BE2C (cell line): ENCODE results near the gene SNX10.

ENCODE experiments used
- DNase-seq: peaks from one replicate; pipeline ENCODE4 v3.0.0-alpha.2; 2020
- H3K27me3 ChIP-seq: fragments of 250-450 bp; sonication (Bioruptor Pico); 2 replicates; pipeline ENCODE4 v1.5.1; 2020; ENCODE audit warnings: mild to moderate bottlenecking
- H3K36me3 ChIP-seq: fragments of 250-450 bp; sonication (Bioruptor Pico); 2 replicates; pipeline ENCODE4 v1.5.1; 2020; ENCODE audit warnings: mild to moderate bottlenecking
- H3K4me1 ChIP-seq: fragments of 250-450 bp; sonication (Bioruptor Pico); 2 replicates; pipeline ENCODE4 v1.5.1; 2020
- H3K4me3 ChIP-seq: 2 replicates; pipeline ENCODE4 v1.5.1; 2011; ENCODE audit warnings: low read depth, low read length
- H3K9me3 ChIP-seq: fragments of 250-450 bp; sonication (Bioruptor Pico); 2 replicates; pipeline ENCODE4 v1.5.1; 2020
- CTCF ChIP-seq: IDR thresholded peaks from 2 replicates; pipeline ENCODE4 v1.5.1; 2012; ENCODE audit warnings: mild to moderate bottlenecking, low read depth, low read length

Gene SNX10

GRCh38 chr7:26399736-26400135 lies 108.1 kb downstream of the SNX10 start:
- Histone ChIP-seq H3K36me3 (no peaks in the 10 kb centered on the region), H3K4me3 (no peak overlapping the region), H3K4me1 (no peaks in the 10 kb centered on the region), H3K27me3 (peaks cover 41% of the 10 kb centered on the region), H3K9me3 (no peaks in the 10 kb centered on the region)
- no peak for TF ChIP-seq CTCF
- no peak for DNase-seq

DNA sequence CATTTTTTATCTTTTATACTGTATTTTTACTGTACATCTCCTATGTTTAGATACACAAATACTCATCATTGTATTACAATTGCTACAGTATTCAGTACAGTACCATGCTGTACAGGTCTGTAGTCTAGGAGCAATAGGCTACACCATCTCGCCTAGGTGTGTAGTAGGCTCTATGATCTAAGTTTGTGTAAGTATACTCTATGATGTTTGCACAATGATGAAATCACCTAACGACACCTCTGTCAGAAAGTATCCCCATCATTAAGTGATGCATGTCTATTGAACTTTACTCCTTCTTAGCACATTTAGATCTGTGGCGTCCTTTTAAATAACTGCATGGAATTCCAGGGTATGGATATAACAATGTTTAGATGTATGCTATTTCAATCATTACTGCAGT lies 112.0 kb downstream of the SNX10 start:
- H3K4me3 ChIP-seq: no peak overlapping the region
- no peaks in the 10 kb centered on the region for H3K9me3 ChIP-seq
- H3K4me1 ChIP-seq: no peaks in the 10 kb centered on the region
- no peaks in the 10 kb centered on the region for H3K36me3 ChIP-seq
- TF ChIP-seq CTCF: no peak
- peaks cover 20% of the 10 kb centered on the region for H3K27me3 ChIP-seq
- DNase-seq: no peak

GRCh38 chr7:26404189-26404996 lies 112.7 kb downstream of the SNX10 start:
- no peak for TF ChIP-seq CTCF
- Histone ChIP-seq H3K27me3 (peaks cover 13% of the 10 kb centered on the region), H3K36me3 (no peaks in the 10 kb centered on the region), H3K4me3 (no peak overlapping the region), H3K4me1 (no peaks in the 10 kb centered on the region), H3K9me3 (no peaks in the 10 kb centered on the region)
- no peak for DNase-seq

GRCh38 chr7:26406433-26406832 lies 114.8 kb downstream of the SNX10 start:
- H3K4me3 ChIP-seq: no peak overlapping the region
- no peak for DNase-seq
- no peak for TF ChIP-seq CTCF
- H3K27me3 ChIP-seq: no peaks in the 10 kb centered on the region; the same call in 1 of the 2 replicates
- H3K9me3 ChIP-seq: no peaks in the 10 kb centered on the region
- no peaks in the 10 kb centered on the region for H3K4me1 ChIP-seq
- no peaks in the 10 kb centered on the region for H3K36me3 ChIP-seq

DNA sequence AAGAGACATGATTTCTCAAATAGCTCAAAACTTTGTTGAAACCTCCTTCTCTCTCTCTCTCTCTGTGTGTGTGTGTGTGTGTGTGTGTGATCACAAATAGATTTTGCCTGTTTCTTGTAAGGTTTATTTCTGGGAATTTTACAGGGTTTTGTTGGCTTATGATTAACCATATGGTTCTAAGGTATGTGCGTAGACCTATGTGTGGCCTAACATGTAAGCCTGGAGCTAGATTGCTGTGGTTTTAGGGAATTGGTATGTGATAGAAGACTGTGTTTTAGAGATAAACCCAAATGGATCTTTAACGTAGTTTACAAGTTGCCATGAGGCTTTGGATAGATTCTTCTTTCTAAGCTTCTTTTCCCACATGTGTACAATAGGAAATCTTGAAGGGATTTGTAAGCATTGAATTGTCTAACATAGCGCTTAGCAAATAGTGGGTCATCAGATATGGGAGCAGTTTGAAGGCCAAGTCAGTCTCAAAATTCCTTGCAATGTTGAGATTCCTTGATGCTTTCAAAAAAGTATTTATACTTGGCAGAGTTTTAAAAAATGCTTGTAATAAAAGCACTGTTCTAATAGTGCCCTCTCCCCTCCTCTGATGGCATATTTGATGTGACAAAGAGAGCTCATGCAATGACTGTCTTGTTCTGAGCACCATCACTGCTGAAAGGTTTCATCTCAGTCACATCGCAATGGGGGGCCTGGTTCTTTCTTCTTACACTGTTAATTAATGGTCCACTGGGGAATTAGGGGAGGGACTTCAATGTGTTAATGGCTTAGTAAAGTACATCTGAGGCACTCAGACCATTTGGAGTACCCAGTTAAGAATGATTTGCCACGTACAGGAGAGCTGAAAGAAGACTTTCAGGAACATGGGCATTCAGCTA lies 118.2 kb downstream of the SNX10 start:
- no peak for DNase-seq

More for the DNA sequence above, 118.2 kb downstream of the SNX10 start:
- H3K36me3 ChIP-seq: no peaks in the 10 kb centered on the region
- no peaks in the 10 kb centered on the region for H3K4me1 ChIP-seq
- H3K4me3 ChIP-seq: no peak overlapping the region
- no peak for TF ChIP-seq CTCF
- H3K9me3 ChIP-seq: no peaks in the 10 kb centered on the region
- no peaks in the 10 kb centered on the region for H3K27me3 ChIP-seq
